ENCODE data around the gene PEX14.

PEX14 gene

GRCh38 chr1:10635085-10635896, 160.5 kb downstream of the PEX14 start:
- DNase-seq (ENCODE audit: low spot score), result no peak

- no peak for DNase-seq (ENCODE audit: low spot score)
Observed at GRCh38 chr1:10635992-10636391, 161.2 kb downstream of the PEX14 start.

- no peak for DNase-seq (ENCODE audit: low spot score)
Observed at GRCh38 chr1:10637400-10637799, 162.7 kb downstream of the PEX14 start.

GRCh38 chr1:10637834-10638558, 163.2 kb downstream of the PEX14 start:
- no peak for DNase-seq (ENCODE audit: low spot score)

GRCh38 chr1:10638559-10639005, 163.8 kb downstream of the PEX14 start:
- no peak for DNase-seq (ENCODE audit: low spot score)

GRCh38 chr1:10639011-10639774, 164.4 kb downstream of the PEX14 start:
- no peak for DNase-seq (ENCODE audit: low spot score)

GRCh38 chr1:10639775-10640578, 165.2 kb downstream of the PEX14 start:
- DNase-seq (ENCODE audit: low spot score), result no peak

GRCh38 chr1:10640843-10641553, 166.2 kb downstream of the PEX14 start:
- no peak for DNase-seq (ENCODE audit: low spot score)

GRCh38 chr1:10641976-10642375, 167.2 kb downstream of the PEX14 start:
- no peak for DNase-seq (ENCODE audit: low spot score)

GRCh38 chr1:10642403-10643080, 167.8 kb downstream of the PEX14 start:
- no peak for DNase-seq (ENCODE audit: low spot score)

GRCh38 chr1:10643607-10644306, 169.0 kb downstream of the PEX14 start:
- DNase-seq (ENCODE audit: low spot score), result no peak

- DNase-seq (ENCODE audit: low spot score), result no peak
Observed at GRCh38 chr1:10644307-10645128, 169.8 kb downstream of the PEX14 start.

GRCh38 chr1:10646347-10646861, 171.7 kb downstream of the PEX14 start:
- DNase-seq (ENCODE audit: low spot score), result no peak

- no peak for DNase-seq (ENCODE audit: low spot score)
Observed at GRCh38 chr1:10647414-10648170, 172.8 kb downstream of the PEX14 start.

- DNase-seq (ENCODE audit: low spot score), result peak; percentile 65
Observed at GRCh38 chr1:10648689-10649516, 174.2 kb downstream of the PEX14 start.

GRCh38 chr1:10649517-10650201, 174.9 kb downstream of the PEX14 start:
- peak; percentile 79 for DNase-seq (ENCODE audit: low spot score)

All from ecto neural progenitor cell (in vitro differentiated cells).